ENCODE results near the gene ANKAR. TPM values are rescaled to one million over a fixed set of nuclear protein-coding genes. Genes with fewer than 3 reads are reported as not detected.

The ANKAR gene
- total and polyA plus RNA-seq, 9 of the 15 experiments (the other 6 are each of a cell fraction or from before 2014, with no cell fraction given) = 0.04 to 0.52 (median 0.39) TPM

DNA sequence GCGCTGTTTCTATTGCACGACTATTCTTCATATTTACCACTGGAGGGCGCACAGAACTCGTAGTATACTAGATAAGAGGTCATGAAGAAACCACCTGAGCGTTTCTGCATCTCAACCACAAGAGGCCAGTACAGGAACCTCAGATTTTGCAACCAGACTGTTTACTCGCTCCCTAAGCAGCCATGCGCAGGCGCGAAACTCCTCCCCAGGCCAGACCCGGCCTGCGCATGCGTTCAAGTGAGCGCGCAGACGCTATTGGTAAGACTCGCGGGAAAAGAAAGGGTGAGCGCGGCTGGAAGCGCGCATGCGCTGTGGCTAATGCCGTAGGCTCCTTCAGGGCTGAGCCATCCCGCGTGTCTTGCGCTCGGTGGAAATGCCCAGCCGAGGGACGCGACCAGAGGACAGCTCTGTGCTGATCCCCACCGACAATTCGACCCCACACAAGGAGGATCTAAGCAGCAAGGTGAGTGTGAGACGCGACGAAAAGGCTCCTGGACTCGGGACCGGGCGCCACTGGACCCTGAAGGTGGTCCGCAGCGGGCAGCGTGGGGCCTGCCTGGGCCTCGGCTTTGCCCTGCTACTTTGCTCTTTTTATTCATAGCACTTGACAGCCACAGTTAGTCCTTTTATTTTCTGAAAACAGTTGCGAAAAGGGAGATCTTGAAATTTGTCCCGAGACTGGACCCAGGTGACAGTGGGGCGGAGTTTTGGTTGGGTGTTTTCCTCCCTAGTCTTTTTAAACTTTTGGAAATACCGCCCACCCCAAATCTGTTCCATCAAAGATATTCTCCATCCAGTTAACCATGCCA lies 13.1 kb upstream of the ANKAR start, which contains the start of gene ASNSD1 (continued):
- TF ChIP-seq ZNF609 (CRISPR knock-in tag; IDR thresholded peaks at IDR 0.05; ENCODE audit: borderline replicate concordance) (no peak), ZNF175 (CRISPR knock-in tag; IDR thresholded peaks at IDR 0.05; ENCODE audit: low read depth) (no peak), PRPF4 (IDR thresholded peaks at IDR 0.05; ENCODE audit: insufficient read depth, low read depth, low read length, poor library complexity, severe bottlenecking) (no peak), ZBTB1 (CRISPR knock-in tag; IDR thresholded peaks at IDR 0.05; ENCODE audit: borderline replicate concordance, low read depth) (0 out of 2 replicates have a peak, but pooled peaks have one; percentile 61), SMARCE1 (IDR thresholded peaks at IDR 0.05) (0 out of 2 replicates have a peak, but pooled peaks have one; percentile 12), ZBTB34 (CRISPR knock-in tag; IDR thresholded peaks at IDR 0.05) (no peak), NFIX (CRISPR knock-in tag; IDR thresholded peaks at IDR 0.05; ENCODE audit: low read depth) (no peak), PATZ1 (CRISPR knock-in tag; IDR thresholded peaks at IDR 0.05; ENCODE audit: borderline replicate concordance) (no peak), MED1 (CRISPR knock-in tag; IDR thresholded peaks at IDR 0.05; ENCODE audit: borderline replicate concordance) (no peak), ASH1L (IDR thresholded peaks at IDR 0.05; ENCODE audit: borderline replicate concordance, low read depth, partially characterized antibody) (no peak), STAT5A (IDR thresholded peaks at IDR 0.05; ENCODE audit: borderline replicate concordance, low read length) (no peak), POLR2A (conservative IDR thresholded peaks at IDR 0.05) (peak; percentile 92), TRIM25 (IDR thresholded peaks at IDR 0.05; ENCODE audit: borderline replicate concordance) (no peak), POLR2H (tag; IDR thresholded peaks at IDR 0.05; ENCODE audit: low read depth) (0 out of 2 replicates have a peak, but pooled peaks have one; percentile 36), USF1 (CRISPR knock-in tag; IDR thresholded peaks at IDR 0.05) (no peak)

All from K562 (cell line).